ENCODE results near the gene PLD1.

GRCh38 chr3:171768281-171768900 lies 41.9 kb downstream of the PLD1 start:
- no peak for TF ChIP-seq CTCF (conservative IDR thresholded peaks at IDR 0.05)
- TF ChIP-seq EZH2 (IDR thresholded peaks at IDR 0.05; ENCODE audit: low read depth) = no peak

Measured in PC-9 (cell line).